Fibroblast of the aortic adventitia (primary cell): ENCODE measurements around the gene CTIF. TPM values are rescaled to one million over a fixed set of nuclear protein-coding genes. Genes with fewer than 3 reads are reported as not detected.

Source experiments
- DNase-seq: peaks from one replicate; pipeline ENCODE4 v3.0.0-alpha.2; 2010; ENCODE audit warnings: low read depth
- H3K4me3 ChIP-seq: 2 replicates; pipeline ENCODE4 v1.5.1; 2011; ENCODE audit warnings: low read depth, mild to moderate bottlenecking, control low read depth, low read length, moderate library complexity
- CTCF ChIP-seq: IDR thresholded peaks from 2 replicates; pipeline ENCODE4 v1.5.1; 2011; ENCODE audit warnings: mild to moderate bottlenecking, low read length, control low read depth, inconsistent platforms; ENCODE audit not compliant: insufficient read depth
- total RNA-seq: library from RNA; depleted of rRNA; stranded (reverse); fragments of >200 nt; gene quantifications from 2 replicates; pipeline ENCODE4 v1.2.3, GENCODE V29; 2012; ENCODE audit warnings: low replicate concordance

CTIF gene
- total RNA-seq, 1 donor: 29.0 TPM

GRCh38 chr18:48541026-48541746 lies 2.4 kb downstream of the CTIF start:
- TF ChIP-seq CTCF: no peak
- peak; percentile 80 for DNase-seq
- H3K4me3 ChIP-seq: peak overlapping the region; percentile 87

GRCh38 chr18:48541747-48542400 lies 3.0 kb downstream of the CTIF start:
- TF ChIP-seq CTCF: no peak
- DNase-seq: no peak
- peak overlapping the region; percentile 87 for H3K4me3 ChIP-seq

- DNase-seq: no peak
- no peak overlapping the region for H3K4me3 ChIP-seq
- no peak for TF ChIP-seq CTCF
Observed at GRCh38 chr18:48542513-48543181, 3.8 kb downstream of the CTIF start.

GRCh38 chr18:48543228-48543627 lies 4.4 kb downstream of the CTIF start:
- no peak overlapping the region for H3K4me3 ChIP-seq
- DNase-seq: no peak
- TF ChIP-seq CTCF: no peak

- H3K4me3 ChIP-seq: no peak overlapping the region
- no peak for TF ChIP-seq CTCF
- DNase-seq: no peak
Observed at GRCh38 chr18:48544116-48544515, 5.3 kb downstream of the CTIF start.

GRCh38 chr18:48544661-48545415 lies 6.0 kb downstream of the CTIF start:
- H3K4me3 ChIP-seq: no peak overlapping the region
- DNase-seq: no peak
- no peak for TF ChIP-seq CTCF
